HG03135 (cell line): Measurements from ENCODE around the gene ZNF236.

Experiments
- ATAC-seq: cut with Tn5 transposase; IDR thresholded peaks from one replicate; pipeline ENCODE4 v1.9.1; 2021; ENCODE audit warnings: mild to moderate bottlenecking, moderate library complexity; ENCODE audit not compliant: unreplicated experiment

Gene ZNF236

GRCh38 chr18:76855594-76855993 is 33.2 kb downstream of the ZNF236 start:
- no peak for ATAC-seq

- ATAC-seq = no peak
Observed at GRCh38 chr18:76857476-76857875, 35.1 kb downstream of the ZNF236 start.

- ATAC-seq = peak; percentile 80
Observed at GRCh38 chr18:76859474-76860339, 37.4 kb downstream of the ZNF236 start.

GRCh38 chr18:76860411-76860810 is 38.1 kb downstream of the ZNF236 start:
- no peak for ATAC-seq

GRCh38 chr18:76866666-76867065 is 44.3 kb downstream of the ZNF236 start:
- no peak for ATAC-seq

- ATAC-seq = no peak
Observed at GRCh38 chr18:76873311-76873710, 51.0 kb downstream of the ZNF236 start.

- no peak for ATAC-seq
Observed at GRCh38 chr18:76873713-76874112, 51.4 kb downstream of the ZNF236 start.

GRCh38 chr18:76874642-76875389 is 52.5 kb downstream of the ZNF236 start:
- ATAC-seq = peak; percentile 19

GRCh38 chr18:76875390-76876325 is 53.3 kb downstream of the ZNF236 start:
- ATAC-seq = peak; percentile 59

- ATAC-seq = no peak
Observed at GRCh38 chr18:76878426-76878825, 56.1 kb downstream of the ZNF236 start.

GRCh38 chr18:76880026-76880425 is 57.7 kb downstream of the ZNF236 start:
- ATAC-seq = no peak

- ATAC-seq = no peak
Observed at GRCh38 chr18:76881744-76882143, 59.4 kb downstream of the ZNF236 start.

GRCh38 chr18:76882146-76882545 is 59.8 kb downstream of the ZNF236 start:
- no peak for ATAC-seq

- no peak for ATAC-seq
Observed at GRCh38 chr18:76885001-76885400, 62.6 kb downstream of the ZNF236 start.

- no peak for ATAC-seq
Observed at GRCh38 chr18:76886112-76886511, 63.8 kb downstream of the ZNF236 start.

- ATAC-seq = no peak
Observed at GRCh38 chr18:76889091-76889699, 66.8 kb downstream of the ZNF236 start.

- ATAC-seq = no peak
Observed at GRCh38 chr18:76892832-76893231, 70.5 kb downstream of the ZNF236 start.

- no peak for ATAC-seq
Observed at GRCh38 chr18:76894566-76895346, 72.4 kb downstream of the ZNF236 start.

GRCh38 chr18:76895498-76895897 is 73.1 kb downstream of the ZNF236 start:
- no peak for ATAC-seq

- no peak for ATAC-seq
Observed at GRCh38 chr18:76896677-76897076, 74.3 kb downstream of the ZNF236 start.
